ENCODE data around the gene OR4C11.

Gene OR4C11

GRCh38 chr11:55607545-55607944, at the start of gene OR4C11:
Gene OR4C11, minus strand, starts transcription at chr11:55607645. Its CDS starts 3,272 bp downstream, at chr11:55604373.
- in situ Hi-C loops (cut with HindIII; ENCODE audit: low sequenced_read_pairs) = no loop called here

DNA sequence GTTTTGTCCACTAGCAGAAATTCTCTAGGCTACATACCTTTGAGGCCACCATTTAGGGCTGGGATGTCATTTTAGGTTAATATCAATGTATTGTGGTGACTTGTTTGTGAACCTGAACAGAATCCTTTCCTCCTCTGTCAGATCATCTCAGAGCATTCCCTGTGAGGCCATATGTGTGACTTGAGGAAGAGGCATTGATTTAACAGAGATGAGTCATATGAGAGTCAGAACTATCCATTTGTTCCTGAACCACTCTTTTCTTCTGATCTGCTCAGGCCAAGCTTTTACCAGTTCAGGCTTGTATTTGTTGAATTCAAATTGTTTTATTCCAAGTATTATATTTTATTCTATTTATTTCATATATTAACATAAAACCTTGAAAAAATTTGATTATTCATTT, 47.7 kb upstream of the OR4C11 start:
- in situ Hi-C loops (cut with HindIII; ENCODE audit: low sequenced_read_pairs) = no loop called here

DNA sequence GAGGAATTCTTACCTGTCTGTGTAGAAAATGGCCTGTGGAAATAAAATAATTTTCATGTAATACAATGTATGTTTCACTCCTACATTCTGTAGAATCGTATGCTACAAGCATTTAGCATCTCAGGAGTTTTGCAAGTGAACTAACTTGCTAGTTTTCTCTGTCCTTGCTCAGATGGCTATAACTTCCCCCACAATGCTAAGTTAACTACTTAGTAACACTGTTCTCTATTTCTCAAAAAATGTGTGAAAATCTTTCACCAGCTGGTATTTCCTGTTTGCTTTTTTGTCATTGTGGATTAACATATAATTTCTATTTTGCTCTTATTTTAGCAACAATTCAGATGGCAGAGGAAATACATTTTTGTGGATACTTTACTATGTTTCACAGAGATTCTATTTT, 45.1 kb upstream of the OR4C11 start:
- in situ Hi-C loops (cut with HindIII; ENCODE audit: low sequenced_read_pairs) = no loop called here

- in situ Hi-C loops (cut with HindIII; ENCODE audit: low sequenced_read_pairs) = no loop called here
Observed at GRCh38 chr11:55648027-55648426, 40.6 kb upstream of the OR4C11 start, which contains the start of gene OR4S2. Gene OR4S2, plus strand, starts transcription at chr11:55648327. Its CDS starts 2,577 bp downstream, at chr11:55650904.

DNA sequence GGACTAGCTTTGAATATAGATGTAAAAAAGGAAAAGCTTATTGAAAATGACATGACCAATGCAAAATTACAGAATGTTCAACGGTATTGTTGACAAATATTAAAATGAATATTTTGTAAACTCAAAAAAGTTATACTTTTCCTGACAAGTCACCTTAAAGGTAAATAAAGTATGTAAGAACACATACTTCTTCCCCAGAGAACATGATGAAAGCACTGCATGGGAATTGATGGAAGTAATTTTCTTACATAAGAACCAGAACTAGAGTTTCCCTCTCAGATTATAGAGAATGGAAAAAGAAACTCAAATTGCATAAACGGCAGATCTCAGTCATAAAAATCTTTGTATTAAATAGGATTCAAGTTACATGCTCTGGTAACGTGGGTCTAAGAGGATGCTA, 27.4 kb upstream of the OR4C11 start, which contains the start of gene OR4P4:
OR4P4 (plus strand) TSS at position 301 of the 400 bp plus-strand sequence.
- in situ Hi-C loops (cut with HindIII; ENCODE audit: low sequenced_read_pairs) = no loop called here

- in situ Hi-C loops (cut with HindIII; ENCODE audit: low sequenced_read_pairs) = no loop called here
Observed at GRCh38 chr11:55624531-55624930, 17.1 kb upstream of the OR4C11 start.

GRCh38 chr11:55572548-55572947, 34.9 kb downstream of the OR4C11 start:
- in situ Hi-C loops (cut with HindIII; ENCODE audit: low sequenced_read_pairs) = no loop called here

- in situ Hi-C loops (cut with HindIII; ENCODE audit: low sequenced_read_pairs) = no loop called here
Observed at GRCh38 chr11:55571828-55572227, 35.6 kb downstream of the OR4C11 start, which contains the start of gene OR4C16. Gene OR4C16, plus strand, starts transcription at chr11:55572128. Its CDS starts 0 bp downstream, at chr11:55572128.

DNA sequence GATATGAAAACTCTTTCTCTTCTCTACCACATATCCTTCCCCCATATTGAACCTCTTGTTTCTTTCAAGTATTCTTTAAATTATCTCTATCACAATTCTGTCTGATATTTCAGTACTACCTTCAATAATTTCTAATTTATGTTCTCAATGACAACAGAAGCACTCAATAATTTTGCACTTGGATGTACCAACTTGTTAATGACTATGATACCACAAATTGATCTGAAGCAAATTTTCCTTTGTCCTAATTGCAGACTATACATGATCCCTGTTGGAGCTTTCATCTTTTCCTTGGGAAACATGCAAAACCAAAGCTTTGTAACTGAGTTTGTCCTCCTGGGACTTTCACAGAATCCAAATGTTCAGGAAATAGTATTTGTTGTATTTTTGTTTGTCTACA, 53.3 kb downstream of the OR4C11 start, which contains the start of gene OR4C15:
OR4C15 (plus strand) TSS at position 301 of the 400 bp plus-strand sequence; CDS start at position 301, 0 bp downstream.
- in situ Hi-C loops (cut with HindIII; ENCODE audit: low sequenced_read_pairs) = no loop called here
